Mesodermal cell (in vitro differentiated cells): ENCODE measurements around the gene ADARB2. TPM values are rescaled to one million over a fixed set of nuclear protein-coding genes. Genes with fewer than 3 reads are reported as not detected.
"Not testable (repeated sequence)": the region's sequence is repeated elsewhere in the genome, so short reads cannot be mapped to it uniquely, and the experiment has no call there.

ENCODE experiments used
- H3K27ac ChIP-seq: 2 replicates; pipeline ENCODE4 v1.7.0; 2013; ENCODE audit warnings: mild to moderate bottlenecking, low read depth, low read length, moderate library complexity; ENCODE audit not compliant: severe bottlenecking
- H3K36me3 ChIP-seq: 2 replicates; pipeline ENCODE4 v1.7.1; 2013; ENCODE audit warnings: mild to moderate bottlenecking, low read length, moderate library complexity; ENCODE audit not compliant: control insufficient read depth, insufficient read depth
- H3K4me1 ChIP-seq: one replicate; pipeline ENCODE4 v1.7.1; 2013; ENCODE audit warnings: mild to moderate bottlenecking, low read length; ENCODE audit not compliant: insufficient read depth, control insufficient read depth, poor library complexity, severe bottlenecking
- H3K4me3 ChIP-seq: 2 replicates; pipeline ENCODE4 v1.7.0; 2013; ENCODE audit warnings: low read length, control low read depth, mild to moderate bottlenecking; ENCODE audit not compliant: insufficient read depth, poor library complexity, severe bottlenecking; ENCODE audit errors: extremely low read depth
- H3K9me3 ChIP-seq: 2 replicates; pipeline ENCODE4 v1.7.1; 2013; ENCODE audit warnings: mild to moderate bottlenecking, low read length, moderate library complexity; ENCODE audit not compliant: control insufficient read depth
- WGBS, 2 experiments: methylation state at CpG; one replicate each; pipeline ENCODE4 v1.1.5; 2013; ENCODE audit warnings: missing lambda C conversion rate in 2 of 2; ENCODE audit not compliant: insufficient coverage in 2 of 2; 5-methylcytosine and 5-hydroxymethylcytosine counted together
- polyA plus RNA-seq, 2 experiments: library from polyadenylated mRNA; stranded (reverse); fragments of 50-300 nt; gene quantifications; one replicate each; pipeline ENCODE4 v1.2.3, GENCODE V29; 2013

ADARB2 gene
- 5.2 TPM for polyA plus RNA-seq (2013, experiment 1 of 2)
- 3.9 TPM for polyA plus RNA-seq (2013, experiment 2 of 2)

DNA sequence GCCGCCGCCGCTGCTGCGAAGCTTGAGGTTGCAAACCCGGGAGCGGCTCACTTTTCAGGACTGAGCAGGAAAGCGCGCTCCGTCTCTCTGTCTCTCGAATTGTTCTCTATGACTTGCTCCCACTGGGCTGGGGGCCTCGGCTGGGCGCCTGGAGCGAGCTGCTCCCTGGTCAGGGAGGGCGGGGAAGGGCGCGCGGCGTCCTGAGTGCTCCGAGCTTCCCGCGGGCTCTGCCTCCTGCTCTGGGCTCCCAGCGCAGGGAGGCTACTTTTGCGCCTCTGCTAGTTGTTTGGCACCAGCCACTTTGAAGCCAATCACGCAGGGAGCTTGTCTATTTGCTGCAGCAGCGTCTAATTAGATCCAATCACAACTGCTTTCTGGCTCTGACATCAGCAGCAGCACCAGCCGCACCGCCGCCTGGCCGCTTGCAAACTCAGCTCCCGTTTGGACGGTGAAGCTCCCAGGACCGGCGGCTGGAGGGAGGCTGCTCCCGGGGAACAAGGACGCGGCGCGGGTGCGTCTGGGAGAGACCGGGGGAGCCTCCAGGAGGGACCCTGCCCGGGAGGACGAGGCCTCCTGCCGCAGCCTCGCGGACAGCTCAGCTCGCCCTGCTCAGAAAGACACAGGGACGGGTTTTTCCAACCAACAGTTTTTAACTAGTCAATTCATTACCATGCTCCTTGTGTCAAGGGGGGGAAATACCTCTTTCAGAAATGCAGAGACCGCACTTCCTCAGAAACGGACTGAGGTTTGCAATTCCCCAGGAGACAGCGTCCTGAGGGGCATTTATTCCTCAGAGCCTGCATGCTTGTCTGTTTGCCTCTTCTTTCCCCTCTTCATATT, at the start of gene ADARB2:
ADARB2 (minus strand) TSS at position 304 of the 840 bp plus-strand sequence.
- peaks cover 3% of the 10 kb centered on the region for H3K4me1 ChIP-seq
- H3K27ac ChIP-seq, result no peak within 1 kb of the TSS
- H3K36me3 ChIP-seq, result no peaks in the 10 kb centered on the region
- 0% methylated on average over 35 to 39 of the region's 50 CpGs for WGBS, 2 experiments
- no peaks in the 10 kb centered on the region for H3K9me3 ChIP-seq
- peak within 1 kb of the TSS; percentile 42 for H3K4me3 ChIP-seq

DNA sequence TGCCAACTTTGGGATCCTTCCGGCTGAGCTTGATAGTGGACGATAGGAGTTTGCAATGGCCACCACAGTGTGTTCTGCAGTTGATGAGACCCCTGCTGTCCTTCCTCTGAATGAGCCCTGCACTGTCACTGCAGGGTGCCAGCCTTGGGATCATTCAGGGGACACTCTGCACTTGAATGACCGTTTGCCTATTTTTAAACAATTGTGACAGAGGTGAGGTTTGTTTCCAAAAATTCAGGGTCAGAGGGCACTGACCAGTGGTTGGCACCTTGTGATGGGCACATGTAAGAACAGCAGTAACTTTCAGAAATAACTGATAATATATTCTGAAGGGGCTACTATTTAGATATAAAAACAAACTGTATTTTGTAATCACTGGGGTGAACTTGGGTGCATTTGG, 48.5 kb upstream of the ADARB2 start:
- Histone ChIP-seq H3K9me3 (no peaks in the 10 kb centered on the region), H3K27ac (no peak overlapping the region)
- WGBS, 2 experiments, result 75% methylated on average over 3 of the region's 3 CpGs; no CpG with 5 or more reads in 1 of the 2 experiments

DNA sequence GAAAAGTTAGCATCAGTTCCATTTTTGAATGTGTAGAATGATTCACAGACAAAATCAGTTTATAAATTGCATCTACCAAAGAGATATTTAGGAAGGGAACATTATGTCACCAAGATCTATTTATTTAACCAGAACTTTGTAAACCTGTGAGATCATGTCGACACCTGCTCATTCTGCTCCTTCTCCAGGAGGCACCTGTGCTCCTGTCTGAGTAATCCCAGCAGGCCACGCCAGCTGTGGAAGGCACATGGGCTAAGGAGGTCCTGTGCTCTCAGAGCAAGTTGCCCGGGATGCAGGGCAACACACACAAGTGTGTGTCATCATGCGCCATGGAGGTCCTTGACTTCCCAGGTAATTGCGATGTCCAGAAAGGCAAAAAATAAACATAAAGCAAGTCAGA, 45.5 kb upstream of the ADARB2 start:
- Histone ChIP-seq H3K27ac (no peak overlapping the region), H3K36me3 (no peaks in the 10 kb centered on the region), H3K4me1 (no peaks in the 10 kb centered on the region), H3K4me3 (no peak overlapping the region), H3K9me3 (no peaks in the 10 kb centered on the region)
- whole genome bisulfite sequencing, 2 experiments, result 88 to 92% methylated on average over 3 to 5 of the region's 5 CpGs

More for the DNA sequence above, 48.5 kb upstream of the ADARB2 start:
- no peaks in the 10 kb centered on the region for H3K36me3 ChIP-seq
- H3K4me3 ChIP-seq, result no peak overlapping the region
- no peaks in the 10 kb centered on the region for H3K4me1 ChIP-seq

DNA sequence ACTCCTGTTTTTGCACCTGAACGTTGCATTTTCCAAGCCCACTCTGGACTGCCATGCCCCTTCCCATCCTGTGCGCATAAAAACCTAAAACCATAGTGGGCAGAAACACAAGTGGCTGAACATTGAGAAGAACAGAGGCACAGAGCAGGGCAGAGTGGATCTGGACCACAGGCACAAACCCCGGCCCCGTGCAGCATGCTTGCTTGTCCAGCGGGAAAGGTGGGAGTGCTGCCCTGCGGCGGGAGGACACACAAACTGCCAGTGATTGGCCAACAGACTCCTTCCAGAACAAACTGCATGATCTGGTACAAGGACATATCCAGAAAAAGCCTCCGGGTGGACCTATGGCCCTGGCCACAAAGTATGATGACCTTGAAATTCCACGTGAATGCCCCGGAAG, 42.5 kb upstream of the ADARB2 start:
- no peak overlapping the region for H3K4me3 ChIP-seq
- H3K36me3 ChIP-seq, result no peaks in the 10 kb centered on the region
- WGBS, 2 experiments, result 92 to 95% methylated on average over 9 to 10 of the region's 10 CpGs
- no peaks in the 10 kb centered on the region for H3K4me1 ChIP-seq
- no peak overlapping the region for H3K27ac ChIP-seq
- no peaks in the 10 kb centered on the region for H3K9me3 ChIP-seq

DNA sequence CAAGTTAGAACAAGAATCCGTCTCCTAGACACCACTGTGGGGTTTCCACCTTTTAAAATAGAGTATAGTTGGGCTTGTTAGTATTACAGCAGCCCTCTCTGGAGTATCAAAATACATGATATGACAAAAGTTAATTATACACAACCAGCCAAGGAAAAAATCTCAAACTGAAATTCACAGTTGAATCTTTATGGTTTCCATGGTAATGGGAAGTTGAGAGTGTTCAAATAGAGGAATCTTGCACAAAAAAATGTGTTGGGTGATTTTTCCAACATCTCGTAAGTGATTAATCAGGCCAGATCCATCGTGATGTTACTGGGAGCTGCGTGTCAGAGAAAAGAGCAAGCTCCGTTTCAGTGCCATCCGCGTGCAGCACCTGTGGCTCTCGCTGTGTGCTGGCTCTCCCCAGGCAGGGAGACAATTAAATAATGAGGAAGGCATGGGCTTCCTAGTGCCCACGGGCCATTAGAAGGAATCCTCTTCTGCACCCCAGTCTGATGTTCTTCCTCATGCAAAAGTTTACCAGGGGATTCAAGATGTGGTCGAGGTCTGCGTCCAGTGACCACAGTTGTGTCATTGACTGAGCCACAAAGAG, 41.1 kb upstream of the ADARB2 start:
- H3K9me3 ChIP-seq, result no peaks in the 10 kb centered on the region
- H3K4me3 ChIP-seq, result no peak overlapping the region
- no peaks in the 10 kb centered on the region for H3K36me3 ChIP-seq
- H3K4me1 ChIP-seq, result no peaks in the 10 kb centered on the region
- H3K27ac ChIP-seq, result no peak overlapping the region
- 90 to 92% methylated on average over 9 to 10 of the region's 11 CpGs for WGBS, 2 experiments

DNA sequence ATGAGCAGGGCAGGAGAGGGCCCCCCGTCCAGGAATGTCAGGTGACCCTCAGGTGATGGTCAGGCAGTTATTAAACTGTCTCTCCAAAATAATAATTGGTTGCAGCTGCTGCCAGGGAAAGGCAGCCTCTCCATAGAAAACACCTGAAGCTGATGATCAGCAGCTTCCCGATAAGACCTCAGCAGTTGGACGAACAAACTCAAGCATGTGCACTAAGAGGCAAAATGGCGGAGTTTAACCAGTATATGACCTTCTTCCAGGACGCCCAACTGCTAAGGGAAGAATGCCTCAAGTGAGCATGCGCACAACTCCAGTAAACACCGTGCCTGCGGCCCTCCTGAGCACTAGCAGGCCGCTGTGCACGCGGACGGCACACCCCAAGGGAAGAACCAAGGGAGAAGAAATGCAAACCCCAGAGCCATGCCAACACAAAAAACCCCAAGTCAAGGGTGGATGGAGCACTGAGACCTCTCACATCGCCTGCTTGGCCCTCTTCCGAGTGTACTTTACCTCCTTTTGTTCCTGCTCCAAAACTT, 38.9 kb upstream of the ADARB2 start:
- Histone ChIP-seq H3K4me1 (no peaks in the 10 kb centered on the region), H3K4me3 (no peak overlapping the region), H3K9me3 (no peaks in the 10 kb centered on the region), H3K27ac (no peak overlapping the region), H3K36me3 (no peaks in the 10 kb centered on the region)
- 89 to 95% methylated on average over 8 to 14 of the region's 14 CpGs for WGBS, 2 experiments

DNA sequence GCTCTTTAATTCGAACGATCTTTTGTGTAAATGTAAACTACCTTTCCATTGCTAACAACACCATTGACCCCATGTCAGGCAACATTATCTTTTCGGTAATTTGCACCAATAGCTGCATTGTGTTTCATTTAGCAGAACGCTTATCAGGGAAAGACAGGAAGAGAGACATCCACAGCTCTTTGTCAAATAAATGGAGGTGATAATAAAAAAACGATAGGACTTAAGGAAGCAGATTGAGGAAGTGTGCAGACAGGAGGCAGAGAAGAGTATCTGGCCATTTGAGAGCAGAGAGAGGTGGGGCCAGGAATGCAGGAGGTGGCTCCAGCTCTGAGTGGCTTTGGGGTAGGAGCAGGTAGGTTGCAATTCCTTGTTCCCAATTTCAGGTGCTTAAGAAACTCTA, 37.5 kb upstream of the ADARB2 start:
- no peaks in the 10 kb centered on the region for H3K36me3 ChIP-seq
- WGBS, 2 experiments, result 15 to 23% methylated on average over 3 to 5 of the region's 5 CpGs
- no peaks in the 10 kb centered on the region for H3K4me1 ChIP-seq
- H3K9me3 ChIP-seq, result no peaks in the 10 kb centered on the region
- no peak overlapping the region for H3K27ac ChIP-seq
- H3K4me3 ChIP-seq, result no peak overlapping the region

DNA sequence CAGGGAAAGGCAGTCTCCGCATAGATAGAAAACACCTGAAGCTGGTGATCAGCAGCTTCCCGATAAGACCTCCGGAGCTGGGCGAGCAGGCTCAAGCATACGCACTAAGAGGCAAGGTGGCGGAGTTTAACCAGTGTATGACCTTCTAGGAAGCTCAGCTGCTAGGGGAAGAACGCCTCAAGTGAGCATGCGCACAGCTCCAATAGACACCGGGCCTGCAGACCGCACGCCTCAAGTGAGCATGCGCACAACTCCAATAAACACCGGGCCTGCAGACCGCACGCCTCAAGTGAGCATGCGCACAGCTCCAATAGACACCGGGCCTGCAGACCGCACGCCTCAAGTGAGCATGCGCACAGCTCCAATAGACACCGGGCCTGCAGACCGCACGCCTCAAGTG, 35.9 kb upstream of the ADARB2 start:
- not testable (repeated sequence) for H3K36me3 ChIP-seq, H3K4me3 ChIP-seq, H3K27ac ChIP-seq, H3K4me1 ChIP-seq, H3K9me3 ChIP-seq
- 90 to 91% methylated on average over 14 to 23 of the region's 23 CpGs for WGBS, 2 experiments

DNA sequence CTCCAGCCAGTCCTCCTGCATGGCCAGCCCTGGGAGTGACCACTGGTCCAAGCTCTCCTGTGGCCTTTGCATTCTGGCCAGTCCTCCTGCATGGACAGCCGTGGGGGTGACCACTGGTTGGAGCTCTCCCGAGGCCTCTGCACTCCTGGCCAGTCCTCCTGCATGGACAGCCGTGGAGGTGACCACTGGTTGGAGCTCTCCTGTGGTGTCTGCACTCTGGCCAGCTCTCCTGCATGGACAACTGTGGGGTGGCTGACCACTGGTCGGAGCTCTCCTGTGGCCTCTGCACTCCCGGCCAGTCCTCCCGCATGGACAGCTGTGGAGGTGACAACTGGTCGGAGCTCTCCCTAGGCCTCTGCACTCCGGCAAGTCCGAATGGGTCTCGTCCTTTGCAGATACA, 28.7 kb upstream of the ADARB2 start:
- Histone ChIP-seq H3K36me3 (no peaks in the 10 kb centered on the region), H3K4me3 (no peak overlapping the region), H3K4me1 (no peaks in the 10 kb centered on the region), H3K27ac (no peak overlapping the region), H3K9me3 (no peaks in the 10 kb centered on the region)
- WGBS, 2 experiments, result 82 to 87% methylated on average over 10 of the region's 10 CpGs

DNA sequence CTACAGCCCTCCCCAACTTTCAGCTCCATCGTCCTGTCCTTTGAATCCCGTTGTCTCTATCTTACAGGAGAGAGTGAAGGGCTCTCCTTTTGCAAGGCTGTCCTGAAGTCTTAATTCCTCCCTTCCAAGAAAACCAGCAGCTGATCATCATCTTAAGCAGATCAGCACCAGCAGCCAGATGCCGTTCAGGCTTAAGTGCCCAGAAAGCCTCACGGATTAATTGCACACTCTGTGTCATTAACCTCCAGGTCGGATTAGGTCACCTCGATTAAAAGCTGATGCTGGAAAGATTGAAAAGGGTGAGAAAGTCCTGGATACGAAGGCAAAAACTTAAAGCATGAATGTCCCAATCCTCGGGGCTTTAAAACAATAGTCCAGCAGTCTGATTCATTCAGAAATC, 24.8 kb upstream of the ADARB2 start:
- no peak overlapping the region for H3K27ac ChIP-seq
- no peaks in the 10 kb centered on the region for H3K9me3 ChIP-seq
- WGBS, 2 experiments, result 83 to 87% methylated on average over 7 to 8 of the region's 8 CpGs
- H3K4me3 ChIP-seq, result no peak overlapping the region
- H3K36me3 ChIP-seq, result no peaks in the 10 kb centered on the region
- H3K4me1 ChIP-seq, result no peaks in the 10 kb centered on the region
